Small intestine (tissue), 7 donors: ENCODE measurements around the gene EIPR1. TPM values are rescaled to one million over a fixed set of nuclear protein-coding genes. Genes with fewer than 3 reads are reported as not detected.
A peak's percentile ranks its signal among the peaks of the same experiment; 100 is the strongest.

Source experiments
- DNase-seq, 2 donors: peaks; one replicate each; pipeline versions ENCODE4 v3.0.0 to v3.0.0-alpha.2; 2013
- FAIRE-seq: peaks from 2 replicates; lab custom pipeline; 2012; peaks lifted over from hg19 to GRCh38; lab: Jason Lieb, UNC
- H3K27ac ChIP-seq, 3 donors: one replicate each; pipeline ENCODE4 v1.5.1; 2013; ENCODE audit warnings: low read length in 2 of 3, mild to moderate bottlenecking in 2 of 3, control low read depth in 1 of 3, inconsistent platforms in 1 of 3, low read depth in 1 of 3, moderate library complexity in 1 of 3
- H3K27me3 ChIP-seq, 3 donors: one replicate each; pipeline ENCODE4 v1.6.1; 2013; ENCODE audit warnings: low read length in 3 of 3, inconsistent platforms in 1 of 3; ENCODE audit not compliant: control insufficient read depth in 3 of 3, insufficient read depth in 3 of 3
- H3K36me3 ChIP-seq, 3 donors: one replicate each; pipeline ENCODE4 v1.6.1; 2013; ENCODE audit warnings: low read length in 3 of 3, inconsistent platforms in 1 of 3, low read depth in 1 of 3, mild to moderate bottlenecking in 1 of 3, moderate library complexity in 1 of 3; ENCODE audit not compliant: control insufficient read depth in 3 of 3, insufficient read depth in 2 of 3
- H3K4me1 ChIP-seq, 3 donors: one replicate each; pipeline ENCODE4 v1.6.1; 2013; ENCODE audit warnings: low read length in 2 of 3, inconsistent platforms in 1 of 3, low read depth in 1 of 3, mild to moderate bottlenecking in 1 of 3, moderate library complexity in 1 of 3; ENCODE audit not compliant: control insufficient read depth in 3 of 3, insufficient read depth in 2 of 3
- H3K4me3 ChIP-seq, 3 donors: one replicate each; pipeline ENCODE4 v1.5.1; 2013; ENCODE audit warnings: low read length in 3 of 3, control low read depth in 1 of 3, inconsistent platforms in 1 of 3, low read depth in 1 of 3, mild to moderate bottlenecking in 1 of 3, moderate library complexity in 1 of 3
- H3K9me3 ChIP-seq, 2 donors: one replicate each; pipeline ENCODE4 v1.6.1; 2013; ENCODE audit warnings: low read depth in 1 of 2, low read length in 1 of 2; ENCODE audit not compliant: control insufficient read depth in 2 of 2, insufficient read depth in 1 of 2
- WGBS, 3 donors: extraction: QIAGEN DNeasy Blood & Tissue Kit; methylation state at CpG; one replicate each; pipeline ENCODE4 v1.1.7; 2013; 5-methylcytosine and 5-hydroxymethylcytosine counted together
- polyA plus RNA-seq, 4 donors: library from polyadenylated mRNA; stranded (reverse) in 3 of 4; unstranded in 1 of 4; fragments of 200-250 nt in 3 of 4; fragments of 120-200 nt in 1 of 4; gene quantifications; one replicate each; pipeline versions ENCODE4 v1.2.1 to v1.2.3, GENCODE V29; 2013
- donor health status: healthy with polysubstance abuse.
- donor health status: control.
- donor health status: control.
- donor health status: Bipolar disorder and iron deficiency.
- donor health status: healthy.

The EIPR1 gene
- polyA plus RNA-seq, 4 donors = 16.8 to 28.5 (median 19.5) TPM

DNA sequence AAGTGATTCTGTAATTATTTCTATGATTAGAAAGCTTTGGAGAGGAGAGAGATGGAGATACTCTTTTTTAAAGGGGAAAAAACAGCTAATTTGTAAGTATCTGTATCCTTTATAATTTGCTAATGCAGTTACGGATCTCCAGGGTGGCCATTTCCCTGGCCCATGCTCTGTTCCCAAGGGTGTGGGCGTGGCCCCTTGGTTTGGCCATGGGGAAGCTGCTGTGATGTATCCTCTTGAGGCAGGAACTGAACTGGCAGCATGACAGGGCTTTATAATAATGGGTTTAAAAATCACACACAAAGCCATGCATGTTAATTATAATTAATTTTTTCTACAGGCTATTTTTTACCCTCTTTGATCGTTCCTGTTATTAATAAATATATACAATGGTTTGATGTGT is 28.9 kb upstream of the EIPR1 start:
- DNase-seq = no peak
- Histone ChIP-seq H3K27ac (no peak overlapping the region), H3K4me3 (no peak overlapping the region), H3K36me3 (peaks cover 3 to 38% (median 11%) of the 10 kb centered on the region in 3 donors), H3K4me1 (no peaks in the 10 kb centered on the region), H3K9me3 (no peaks in the 10 kb centered on the region), H3K27me3 (no peaks in the 10 kb centered on the region)
- WGBS, 3 donors = 71 to 96% (median 93%) methylated on average over 3 of the region's 3 CpGs
- no peak for FAIRE-seq

DNA sequence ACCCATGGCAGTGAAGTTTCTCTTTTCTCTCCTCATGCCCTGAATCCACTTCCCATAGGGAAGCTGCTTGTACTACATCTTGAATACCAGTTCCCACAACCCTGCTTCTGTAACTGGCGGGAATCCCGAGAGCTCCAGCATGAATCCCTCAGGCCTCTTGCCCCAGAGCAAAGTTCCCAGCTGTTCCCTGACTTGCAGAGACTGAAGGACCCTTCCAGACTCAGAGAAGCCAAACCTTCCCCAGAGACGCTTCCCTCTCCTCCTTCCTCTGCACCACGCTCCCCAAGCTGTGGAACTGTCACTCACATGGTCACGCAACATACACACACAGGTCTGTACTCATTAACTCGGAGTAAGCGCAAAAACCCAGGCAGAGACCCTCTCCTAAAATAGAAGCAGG is 28.3 kb upstream of the EIPR1 start:
- DNase-seq (no peak), FAIRE-seq (no peak)
- no peak overlapping the region for H3K4me3 ChIP-seq
- 82 to 98% (median 95%) methylated on average over 7 of the region's 7 CpGs for WGBS, 3 donors
- peaks cover 3 to 42% (median 13%) of the 10 kb centered on the region in 3 donors for H3K36me3 ChIP-seq
- H3K27ac ChIP-seq = no peak overlapping the region
- H3K9me3 ChIP-seq = no peaks in the 10 kb centered on the region
- H3K27me3 ChIP-seq = no peaks in the 10 kb centered on the region
- no peaks in the 10 kb centered on the region for H3K4me1 ChIP-seq

DNA sequence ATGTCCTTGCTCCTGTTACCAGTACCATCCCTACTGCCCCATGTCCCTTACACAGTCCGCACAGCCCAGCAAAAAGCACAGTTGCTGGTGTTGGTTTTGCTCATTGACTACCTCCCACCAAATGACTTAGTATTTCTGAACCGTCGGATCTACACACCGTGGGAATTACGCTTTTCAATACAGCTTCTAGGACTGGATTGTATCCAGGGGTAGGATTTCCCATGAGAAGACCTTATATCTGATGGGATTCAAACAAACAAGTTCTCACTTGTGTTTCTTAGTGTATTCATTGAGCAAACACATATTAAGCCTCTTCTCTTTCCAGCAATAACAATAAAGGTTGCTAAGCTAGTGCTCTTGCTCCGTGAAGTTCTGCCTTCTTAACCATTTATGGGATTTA is 27.7 kb upstream of the EIPR1 start:
- FAIRE-seq = no peak
- 89 to 94% (median 92%) methylated on average over 6 of the region's 6 CpGs for WGBS, 3 donors
- H3K27ac ChIP-seq = no peak overlapping the region

DNA sequence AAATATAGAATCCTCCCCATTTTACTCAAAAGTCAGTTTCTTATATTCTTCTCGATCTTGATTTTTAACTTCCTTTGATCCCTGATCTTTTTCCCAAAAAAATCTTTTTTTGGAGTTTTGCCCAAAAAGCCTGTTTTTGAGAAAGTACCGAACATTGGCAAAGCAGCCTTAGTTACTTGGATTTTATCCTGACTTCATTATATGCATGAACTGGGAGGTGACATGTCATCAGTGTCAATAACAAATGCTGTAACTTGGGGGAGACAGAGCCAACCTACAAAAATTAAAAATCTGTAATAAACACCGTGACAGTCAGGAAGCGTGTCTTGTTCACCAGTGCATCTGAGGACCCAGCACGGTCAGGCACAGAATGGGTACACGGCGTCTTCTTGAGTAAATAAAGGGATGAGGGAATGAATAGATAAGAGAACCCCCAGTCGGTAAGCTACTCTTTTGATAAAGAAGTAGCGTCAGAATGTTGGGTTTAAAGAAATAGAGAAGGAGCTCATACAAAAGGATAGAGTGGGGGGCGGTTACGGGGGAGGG is 26.8 kb upstream of the EIPR1 start:
- H3K4me1 ChIP-seq = no peaks in the 10 kb centered on the region
- WGBS, 3 donors = 88 to 92% (median 88%) methylated on average over 11 of the region's 11 CpGs
- H3K9me3 ChIP-seq = no peaks in the 10 kb centered on the region
- no peaks in the 10 kb centered on the region for H3K27me3 ChIP-seq
- FAIRE-seq (no peak), DNase-seq (no peak)
- H3K36me3 ChIP-seq = peaks cover 3 to 52% (median 13%) of the 10 kb centered on the region in 3 donors
- H3K27ac ChIP-seq = no peak overlapping the region
- no peak overlapping the region for H3K4me3 ChIP-seq

More for the DNA sequence above, 27.7 kb upstream of the EIPR1 start:
- no peaks in the 10 kb centered on the region for H3K9me3 ChIP-seq
- no peaks in the 10 kb centered on the region for H3K4me1 ChIP-seq
- H3K36me3 ChIP-seq = peaks cover 3 to 48% (median 13%) of the 10 kb centered on the region in 3 donors
- H3K4me3 ChIP-seq = no peak overlapping the region
- H3K27me3 ChIP-seq = no peaks in the 10 kb centered on the region
- no peak for DNase-seq

DNA sequence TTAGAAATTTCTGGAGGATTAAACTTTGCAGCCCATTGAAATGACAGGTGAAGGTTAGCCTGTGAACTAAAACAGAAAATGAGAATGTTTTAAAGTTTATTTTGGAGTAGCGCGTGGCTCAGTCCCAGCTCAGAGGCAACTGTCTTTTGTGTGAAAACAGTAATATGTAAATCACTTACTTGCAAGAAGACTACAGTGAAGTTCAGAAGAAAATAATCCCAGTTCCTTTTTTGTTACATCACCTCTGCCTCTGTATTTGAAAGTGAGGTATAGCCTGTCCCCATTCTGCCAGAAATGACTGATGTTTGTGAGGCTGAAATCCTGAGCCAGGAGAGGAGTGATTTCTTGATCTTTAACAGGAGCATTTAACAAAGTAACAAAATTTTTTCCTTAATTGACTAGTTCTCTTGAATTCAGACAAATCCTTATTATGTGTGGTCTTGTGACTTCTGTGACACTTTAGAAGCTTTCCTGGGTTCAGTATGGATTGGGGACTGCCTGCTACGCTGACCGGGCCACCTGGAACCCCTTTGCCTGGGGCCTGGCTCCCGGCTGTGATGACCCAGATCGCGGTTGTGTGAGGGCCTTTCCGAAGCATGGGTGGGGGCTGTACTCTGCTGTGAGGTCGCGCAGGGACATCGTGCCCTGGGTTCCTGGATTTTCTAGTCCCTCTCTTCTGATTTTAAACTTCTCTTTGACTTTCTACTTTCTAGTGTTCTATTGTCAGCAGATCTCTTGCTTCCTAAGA is 26.1 kb upstream of the EIPR1 start:
- no peaks in the 10 kb centered on the region for H3K27me3 ChIP-seq
- no peak for FAIRE-seq
- no peaks in the 10 kb centered on the region for H3K9me3 ChIP-seq
- peaks cover 2 to 54% (median 13%) of the 10 kb centered on the region in 3 donors for H3K36me3 ChIP-seq
- H3K4me1 ChIP-seq = no peaks in the 10 kb centered on the region
- WGBS, 3 donors = 93 to 98% (median 94%) methylated on average over 11 of the region's 11 CpGs
- DNase-seq = no peak
- no peak overlapping the region for H3K4me3 ChIP-seq
- H3K27ac ChIP-seq = no peak overlapping the region

DNA sequence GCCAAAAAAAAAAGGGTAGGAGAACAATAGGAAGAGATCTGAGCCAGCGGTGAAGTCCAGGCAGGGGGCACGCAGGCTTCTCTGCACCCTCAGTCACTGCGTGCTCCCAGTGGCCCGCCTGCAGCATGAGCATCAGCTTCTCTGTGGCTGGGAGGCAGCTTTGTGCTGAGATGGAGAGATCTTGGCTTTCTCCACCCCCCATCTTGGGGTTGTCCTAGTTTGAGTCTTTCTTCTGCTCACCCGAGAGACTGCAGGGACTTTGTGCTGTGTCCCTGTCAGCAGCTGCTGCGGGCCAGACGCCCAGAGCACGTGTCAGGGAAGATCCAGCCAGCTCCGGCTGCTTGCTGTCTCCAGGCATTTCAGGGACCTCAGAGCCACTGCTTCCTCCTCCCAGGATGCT is 22.2 kb upstream of the EIPR1 start:
- H3K27me3 ChIP-seq = no peaks in the 10 kb centered on the region
- H3K27ac ChIP-seq = no peak overlapping the region
- FAIRE-seq = no peak
- peaks cover 0 to 22% of the 10 kb centered on the region in 2 donors for H3K9me3 ChIP-seq
- no peak overlapping the region for H3K4me3 ChIP-seq
- no peaks in the 10 kb centered on the region for H3K4me1 ChIP-seq
- peaks cover 0 to 54% (median 18%) of the 10 kb centered on the region in 3 donors for H3K36me3 ChIP-seq
- WGBS, 3 donors = 71 to 73% (median 72%) methylated on average over 8 to 9 of the region's 9 CpGs
- DNase-seq = peak in 1 of 2 donors; percentile 14

DNA sequence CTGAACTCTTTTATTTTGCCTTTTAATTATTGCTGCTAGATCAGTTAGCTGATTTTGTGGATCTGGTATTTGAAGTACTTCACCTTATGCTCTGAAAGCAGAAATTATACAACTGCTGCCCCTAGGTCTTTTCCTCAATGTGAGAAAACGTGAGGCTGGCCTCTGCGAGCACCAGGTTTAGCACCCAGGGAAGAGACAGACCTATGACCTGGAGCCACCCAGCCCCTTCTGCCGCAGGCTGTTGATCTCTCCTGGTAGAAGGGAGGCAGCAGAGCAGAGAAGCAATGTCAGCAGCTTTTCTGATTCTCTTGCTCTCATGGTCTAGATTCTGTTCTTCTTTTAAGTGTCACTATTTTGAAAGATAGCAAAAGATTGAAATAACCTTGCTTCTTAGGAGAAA is 21.8 kb upstream of the EIPR1 start:
- DNase-seq (no peak), FAIRE-seq (no peak)
- 74 to 76% (median 76%) methylated on average over 3 of the region's 3 CpGs for WGBS, 3 donors
- no peaks in the 10 kb centered on the region for H3K27me3 ChIP-seq
- no peak overlapping the region for H3K27ac ChIP-seq
- H3K9me3 ChIP-seq = peaks cover 0 to 25% of the 10 kb centered on the region in 2 donors
- no peak overlapping the region for H3K4me3 ChIP-seq
- H3K4me1 ChIP-seq = no peaks in the 10 kb centered on the region
- H3K36me3 ChIP-seq = peaks cover 0 to 52% (median 18%) of the 10 kb centered on the region in 3 donors

DNA sequence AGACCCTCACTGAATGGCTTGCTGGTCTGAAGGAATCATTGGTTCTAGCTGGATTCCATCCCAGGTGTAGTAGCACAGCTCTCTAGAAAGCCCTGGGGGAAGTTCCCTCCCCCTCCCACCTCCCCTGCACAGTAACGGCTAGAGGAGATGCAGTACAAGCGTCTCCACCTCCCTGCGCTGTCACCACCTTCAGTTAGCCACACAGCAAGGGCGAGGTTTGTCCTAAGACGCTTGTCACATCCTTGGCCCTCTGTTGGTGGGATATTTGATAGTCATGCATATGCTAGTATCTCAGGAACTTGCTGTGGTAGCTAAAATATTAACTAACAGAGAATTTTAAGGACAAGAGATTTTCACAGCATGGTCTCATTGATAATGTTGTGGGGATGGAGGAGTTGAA is 21.2 kb upstream of the EIPR1 start:
- WGBS, 3 donors = 87 to 97% (median 92%) methylated on average over 5 of the region's 5 CpGs
- no peak for DNase-seq
- no peak for FAIRE-seq
- H3K4me1 ChIP-seq = no peaks in the 10 kb centered on the region
- H3K36me3 ChIP-seq = peaks cover 0 to 54% (median 16%) of the 10 kb centered on the region in 3 donors
- no peak overlapping the region for H3K27ac ChIP-seq
- no peak overlapping the region for H3K4me3 ChIP-seq
- H3K27me3 ChIP-seq = no peaks in the 10 kb centered on the region
- H3K9me3 ChIP-seq = peaks cover 0 to 30% of the 10 kb centered on the region in 2 donors
